GM18870 (cell line): ENCODE data around the gene MYOF.
"Not testable (repeated sequence)": the region's sequence is repeated elsewhere in the genome, so short reads cannot be mapped to it uniquely, and the experiment has no call there.

Experiments
- ATAC-seq: cut with Tn5 transposase; IDR thresholded peaks from one replicate; pipeline ENCODE4 v1.9.1; 2021; ENCODE audit warnings: moderate library complexity; ENCODE audit not compliant: unreplicated experiment

MYOF gene

DNA sequence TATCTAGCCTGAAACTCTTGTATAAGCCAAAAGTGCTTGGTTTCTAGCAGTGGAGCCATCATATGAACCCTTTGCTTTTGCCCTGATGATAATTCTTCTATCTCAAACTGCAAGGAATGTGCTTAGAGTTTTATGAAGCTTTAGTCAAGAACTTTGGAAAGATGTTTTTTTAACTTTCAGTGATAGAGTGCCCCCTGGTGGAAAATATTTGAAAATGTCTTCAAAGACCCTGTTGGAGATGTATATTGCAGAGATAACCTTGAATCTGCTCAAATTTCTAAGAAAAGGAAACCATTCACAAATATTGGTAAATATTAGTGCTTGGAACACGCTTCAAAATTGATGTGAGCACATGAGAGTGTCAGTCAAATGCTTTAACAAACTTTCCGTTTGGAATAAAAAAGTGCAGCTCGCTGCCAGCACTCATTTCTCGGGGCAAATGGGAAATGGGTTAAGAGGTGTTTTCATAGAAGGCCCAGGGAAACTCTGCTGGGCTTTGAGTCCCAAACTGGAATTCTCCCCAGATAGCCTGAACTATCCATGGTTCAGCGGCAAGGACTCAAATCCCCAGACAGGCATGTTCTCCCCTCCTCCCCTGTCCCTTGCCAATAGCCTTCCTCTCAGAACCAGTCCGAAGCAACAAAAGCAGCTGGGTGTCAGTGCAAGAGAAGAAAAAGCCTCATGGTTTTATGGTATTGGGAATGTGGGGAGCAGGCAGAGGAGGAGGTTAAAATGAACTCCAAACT is 129.3 kb downstream of the MYOF start:
- no peak for ATAC-seq

GRCh38 chr10:93346694-93347093 is 135.4 kb downstream of the MYOF start:
- ATAC-seq = no peak

DNA sequence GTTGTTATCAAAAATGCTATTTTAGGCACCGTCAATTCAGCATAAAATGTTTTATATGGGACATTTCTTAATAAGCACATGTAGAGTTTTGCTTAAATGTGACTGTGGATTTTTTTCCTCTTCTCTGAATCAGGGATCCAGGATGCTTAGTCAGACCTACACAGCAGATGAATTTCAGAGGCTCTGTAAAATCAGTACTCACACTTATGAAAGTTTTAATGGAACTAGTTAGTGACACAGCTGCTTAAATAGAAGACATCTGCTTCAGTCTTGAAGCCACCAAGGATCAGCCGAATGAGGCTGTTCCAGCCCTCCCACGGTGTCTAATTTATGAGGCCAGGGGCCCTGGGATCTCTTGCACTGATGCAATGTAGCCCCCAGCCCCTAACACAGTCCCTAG is 136.0 kb downstream of the MYOF start:
- no peak for ATAC-seq

- no peak for ATAC-seq
Observed at GRCh38 chr10:93344691-93345090, 137.4 kb downstream of the MYOF start.

DNA sequence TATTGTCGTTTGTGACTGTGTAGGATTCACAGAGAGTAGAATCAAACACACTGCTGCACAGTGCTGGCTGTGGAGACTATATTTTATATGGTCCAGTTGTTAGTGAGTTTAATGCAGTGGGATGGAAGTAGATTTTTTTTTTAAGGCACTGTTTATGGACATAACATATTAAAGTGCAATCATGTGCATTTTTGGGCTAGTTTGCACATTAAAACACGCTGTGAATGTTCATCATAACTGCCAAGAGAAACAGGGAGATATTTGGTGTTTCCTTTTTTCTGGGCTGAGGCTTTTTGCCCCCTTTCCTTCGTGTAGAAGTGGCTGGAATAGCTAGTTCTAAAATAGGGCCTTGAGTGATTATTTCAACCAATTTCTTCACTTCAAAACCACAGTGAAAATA is 139.2 kb downstream of the MYOF start:
- ATAC-seq = no peak

GRCh38 chr10:93342366-93342765 is 139.8 kb downstream of the MYOF start:
- ATAC-seq = no peak

DNA sequence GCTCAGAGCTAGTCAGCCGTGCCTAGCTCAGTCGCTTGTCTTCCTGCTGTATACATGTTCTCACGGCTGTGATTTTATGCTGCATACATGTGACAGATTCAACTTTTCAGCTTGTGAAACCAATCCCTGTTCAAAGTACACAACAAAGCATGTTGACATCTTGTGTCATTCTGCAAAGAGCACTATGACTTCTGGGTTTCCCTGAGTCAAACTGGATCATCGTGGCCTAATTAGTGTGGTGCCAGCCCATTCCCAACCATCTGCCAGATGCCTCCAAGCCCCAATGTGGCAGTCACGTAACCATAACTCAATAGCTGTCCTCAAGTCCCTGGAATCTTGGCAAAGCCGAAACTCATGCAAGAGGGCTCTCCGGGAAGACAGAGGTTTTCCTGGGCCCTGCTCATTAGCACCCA is 144.8 kb downstream of the MYOF start:
- no peak for ATAC-seq

- ATAC-seq = no peak
Observed at GRCh38 chr10:93336678-93337077, 145.5 kb downstream of the MYOF start.

GRCh38 chr10:93336110-93336509 is 146.0 kb downstream of the MYOF start:
- no peak for ATAC-seq

GRCh38 chr10:93334901-93335327 is 147.2 kb downstream of the MYOF start:
- ATAC-seq = no peak

- ATAC-seq = no peak
Observed at GRCh38 chr10:93334181-93334580, 148.0 kb downstream of the MYOF start.

DNA sequence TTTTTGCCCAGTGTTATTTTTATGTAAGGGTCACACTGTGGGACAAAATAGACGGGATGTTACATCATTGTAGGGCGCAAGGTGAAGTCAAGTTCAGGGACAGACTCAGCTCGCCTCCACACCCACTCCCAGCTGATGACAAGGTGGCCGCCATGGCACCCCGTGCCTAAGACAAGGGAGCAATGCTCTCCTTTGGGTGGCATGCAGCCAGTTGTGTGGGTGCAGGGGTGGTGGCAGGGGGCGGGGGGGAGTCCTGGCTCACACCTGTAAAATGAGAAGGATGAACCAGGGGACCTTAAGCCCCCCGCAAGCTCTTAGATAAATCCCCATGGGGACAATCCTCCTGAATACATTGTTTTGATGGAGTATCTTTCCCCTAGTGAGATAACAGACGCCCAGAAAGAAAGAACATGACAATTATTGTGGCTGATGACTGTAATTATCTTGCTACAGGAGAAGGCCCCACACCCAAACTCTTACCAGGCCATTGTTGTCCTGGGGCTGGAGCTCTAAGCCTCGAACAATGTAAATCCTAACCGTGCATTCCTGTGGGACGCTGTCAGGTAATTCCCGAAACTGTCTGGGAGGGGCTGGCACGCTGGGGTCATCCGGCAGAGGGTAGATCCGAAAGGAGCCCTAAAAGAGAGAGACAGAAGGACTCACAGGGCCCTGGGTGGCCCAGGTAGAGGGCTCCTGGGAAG is 148.7 kb downstream of the MYOF start:
- ATAC-seq = no peak

- ATAC-seq = no peak
Observed at GRCh38 chr10:93330824-93331223, 151.3 kb downstream of the MYOF start.

DNA sequence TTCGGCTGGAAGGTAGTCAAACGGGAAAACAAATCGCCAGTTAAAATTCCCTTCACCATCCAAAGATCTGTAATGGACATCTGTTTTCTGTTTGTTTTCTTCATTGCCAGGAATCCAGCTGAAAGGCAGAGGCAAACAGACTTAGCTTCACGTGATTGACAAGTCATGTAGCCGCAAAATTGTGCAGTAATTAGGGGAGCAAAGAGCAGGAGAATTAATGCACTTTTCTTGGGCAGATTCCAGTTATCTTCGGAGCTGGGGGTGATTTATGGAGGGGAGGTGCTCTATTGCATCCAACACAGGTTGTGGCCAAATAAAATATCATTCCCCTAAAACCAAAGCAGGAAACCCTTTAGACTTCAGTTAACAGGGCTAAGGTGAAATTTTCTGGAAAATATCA is 162.2 kb downstream of the MYOF start:
- no peak for ATAC-seq

- no peak for ATAC-seq
Observed at GRCh38 chr10:93319096-93319495, 163.0 kb downstream of the MYOF start.

DNA sequence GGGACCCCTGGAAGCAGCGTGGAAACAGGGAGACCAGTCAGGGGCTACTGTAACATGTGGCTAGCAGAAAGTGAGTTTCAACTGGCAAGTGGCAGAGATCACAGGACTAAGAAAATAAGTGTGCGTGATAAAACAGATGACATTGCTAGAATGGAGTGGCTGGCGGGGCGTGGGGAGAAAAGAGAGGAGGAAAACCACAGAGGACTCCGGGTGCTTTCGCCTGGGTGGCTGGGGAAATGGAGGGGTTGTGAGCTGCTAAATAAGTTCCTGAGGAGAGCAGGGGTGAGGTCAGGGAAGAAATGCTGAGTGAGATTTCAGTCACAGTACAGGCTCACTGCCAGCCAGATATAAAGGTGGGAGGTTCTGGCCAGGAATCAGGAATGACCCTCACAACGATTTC is 166.9 kb downstream of the MYOF start:
- ATAC-seq = no peak

GRCh38 chr10:93314656-93315055 is 167.5 kb downstream of the MYOF start:
- ATAC-seq = not testable (repeated sequence)

DNA sequence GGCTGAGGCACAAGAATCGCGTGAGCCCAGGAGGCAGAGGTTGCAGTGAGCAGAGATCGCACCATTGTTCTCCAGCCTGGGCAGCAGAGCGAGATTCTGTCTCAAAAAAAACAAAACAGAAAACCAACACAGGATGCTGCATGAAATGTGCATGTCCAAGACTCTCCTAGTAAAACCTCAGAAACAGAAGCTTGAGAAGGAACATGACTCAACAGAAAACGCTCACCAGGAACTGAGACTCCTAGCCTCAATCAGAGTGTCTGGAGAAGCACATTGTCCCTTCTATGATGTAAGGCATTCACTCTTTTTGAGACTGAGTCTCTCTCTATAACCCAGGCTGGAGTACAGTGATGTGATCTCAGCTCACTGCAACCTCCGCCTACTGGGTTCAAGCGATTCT is 168.3 kb downstream of the MYOF start:
- ATAC-seq = peak; percentile 64

DNA sequence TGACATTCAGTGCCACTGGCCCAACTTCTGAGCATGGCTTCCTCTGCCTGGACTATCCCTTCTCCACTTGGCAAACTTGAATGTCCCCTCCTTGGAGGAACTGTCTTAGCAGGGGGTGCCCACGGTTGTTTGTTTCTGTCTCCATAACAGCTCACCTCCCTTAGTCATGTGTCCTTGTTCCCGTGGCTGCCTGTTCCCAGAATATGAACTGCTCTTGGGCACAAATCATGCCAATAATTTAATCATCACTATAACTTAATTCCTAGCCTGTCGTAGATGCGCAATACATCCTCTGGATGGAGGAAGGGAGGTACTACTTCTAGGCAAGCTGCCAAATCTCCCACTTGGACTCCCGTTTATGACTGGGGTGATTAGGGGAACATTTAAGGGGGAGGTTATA is 173.1 kb downstream of the MYOF start:
- no peak for ATAC-seq

DNA sequence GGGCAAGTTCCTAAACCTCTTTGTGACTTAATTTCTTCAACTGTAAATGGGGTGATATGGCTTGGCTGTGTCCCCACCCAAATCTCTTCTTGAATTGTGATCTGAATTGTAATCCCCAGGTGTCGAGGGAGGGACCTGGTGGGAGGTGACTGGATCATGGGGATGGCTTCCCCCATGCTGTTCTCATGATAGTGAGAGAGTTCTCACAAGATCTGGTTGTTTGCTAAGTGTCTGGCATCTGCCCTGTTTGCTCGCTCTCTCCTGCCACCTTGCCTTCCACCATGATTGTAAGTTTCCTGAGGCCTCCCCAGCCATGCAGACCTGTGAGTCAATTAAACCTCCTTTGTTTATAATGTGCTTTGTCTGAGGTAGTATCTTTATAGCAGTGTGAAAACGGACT is 177.0 kb downstream of the MYOF start:
- ATAC-seq = no peak

DNA sequence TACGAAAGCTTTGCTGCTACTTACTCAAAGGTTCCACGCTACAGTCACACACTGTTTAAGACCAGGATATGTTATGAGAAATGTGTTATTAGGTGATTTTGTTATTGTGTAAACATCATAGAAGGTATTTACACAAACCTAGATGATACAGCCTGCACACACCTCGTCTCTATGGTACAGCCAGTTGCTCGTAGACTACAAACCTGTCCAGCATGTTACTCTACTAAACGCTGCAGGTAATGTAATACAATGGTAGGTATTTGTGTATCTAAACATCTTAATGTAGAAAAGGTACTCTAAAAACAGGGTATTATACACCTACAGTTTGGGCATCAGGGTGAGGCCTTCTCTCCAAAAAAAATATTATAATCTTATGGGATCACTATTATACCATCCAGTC is 181.2 kb downstream of the MYOF start:
- ATAC-seq = no peak

- ATAC-seq = no peak
Observed at GRCh38 chr10:93300288-93300917, 181.7 kb downstream of the MYOF start.
